8988T (cell line): Measurements from ENCODE around the gene WDR26.
"Not testable (repeated sequence)": the region's sequence is repeated elsewhere in the genome, so short reads cannot be mapped to it uniquely, and the experiment has no call there.

Source experiments
- DNase-seq: peaks from one replicate; pipeline ENCODE4 v3.0.0; 2011

WDR26 gene

DNA sequence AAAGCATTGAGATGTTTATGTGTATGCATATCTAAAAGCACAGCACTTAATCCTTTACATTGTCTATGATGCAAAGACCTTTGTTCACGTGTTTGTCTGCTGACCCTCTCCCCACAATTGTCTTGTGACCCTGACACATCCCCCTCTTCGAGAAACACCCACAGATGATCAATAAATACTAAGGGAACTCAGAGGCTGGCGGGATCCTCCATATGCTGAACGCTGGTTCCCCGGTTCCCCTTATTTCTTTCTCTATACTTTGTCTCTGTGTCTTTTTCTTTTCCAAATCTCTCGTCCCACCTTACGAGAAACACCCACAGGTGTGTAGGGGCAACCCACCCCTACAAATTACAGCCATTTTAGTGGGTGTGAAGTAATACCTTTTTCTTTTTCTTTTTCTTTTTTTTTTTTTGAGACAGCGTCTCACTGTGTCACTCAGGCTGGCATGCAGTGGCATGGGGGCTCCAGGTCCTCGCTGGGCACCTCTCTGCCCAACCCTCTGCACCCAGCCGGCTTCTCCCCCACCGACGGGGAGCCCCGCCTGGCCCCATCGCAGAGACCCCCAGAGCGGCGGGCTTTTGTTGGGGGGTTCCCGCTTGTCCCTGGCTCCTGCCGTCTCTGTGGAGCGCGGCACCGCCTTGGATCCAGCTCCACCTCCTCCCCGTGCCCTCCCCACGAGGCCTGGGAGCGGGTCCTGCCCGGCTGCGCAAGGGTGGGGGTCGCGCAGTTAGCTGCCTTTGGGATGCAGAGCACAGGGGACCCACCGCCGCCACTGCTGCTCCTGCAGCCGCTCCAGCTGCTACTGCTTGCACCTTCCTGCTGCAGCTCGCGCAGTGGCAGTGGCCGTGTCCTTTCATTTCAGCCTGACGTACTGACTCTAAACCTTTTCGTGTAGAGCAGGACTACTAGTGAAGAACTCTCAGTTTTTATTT lies 93.9 kb downstream of the WDR26 start:
- DNase-seq, result not testable (repeated sequence)

- DNase-seq, result no peak
These were observed 95.1 kb downstream of the WDR26 start for GRCh38 chr1:224339442-224340033.

- no peak for DNase-seq
These were observed 96.3 kb downstream of the WDR26 start for GRCh38 chr1:224338150-224338838.
